Ascending aorta (tissue), 2 donors: ENCODE results near the gene RUNX1. TPM values are rescaled to one million over a fixed set of nuclear protein-coding genes. Genes with fewer than 3 reads are reported as not detected.

Experiments
- DNase-seq, 2 donors: peaks; one replicate each; pipeline ENCODE4 v3.0.0-alpha.2; 2019; ENCODE audit warnings: low spot score in 2 of 2
- H3K27ac ChIP-seq, 2 donors: fragments of 200-600 bp; sonication (generic); one replicate each; pipeline ENCODE4 v1.5.1; 2016 to 2017; ENCODE audit warnings: mild to moderate bottlenecking in 1 of 2
- H3K27me3 ChIP-seq: fragments of 200-600 bp; sonication (generic); one replicate; pipeline ENCODE4 v1.5.1; 2017
- H3K36me3 ChIP-seq, 2 donors: fragments of 200-600 bp; sonication (generic); one replicate each; pipeline ENCODE4 v1.5.1; 2016
- H3K4me1 ChIP-seq, 2 donors: fragments of 200-600 bp; sonication (generic); one replicate each; pipeline ENCODE4 v1.5.1; 2016 to 2017; ENCODE audit warnings: mild to moderate bottlenecking in 1 of 2
- H3K4me3 ChIP-seq, 2 donors: fragments of 200-600 bp; sonication (generic); one replicate each; pipeline ENCODE4 v1.5.1; 2016 to 2017; ENCODE audit warnings: mild to moderate bottlenecking in 1 of 2
- H3K9me3 ChIP-seq, 2 donors: fragments of 200-600 bp; sonication (generic); one replicate each; pipeline ENCODE4 v1.5.1; 2016
- CTCF ChIP-seq, 3 experiments: fragments of 200-600 bp in 2 of 3; fragments of 450-650 bp in 1 of 3; sonication (generic) in 2 of 3; IDR thresholded peaks; one replicate each; pipeline ENCODE4 v1.5.1; 2016 to 2019; ENCODE audit warnings: antibody characterized with exemption in 3 of 3, mild to moderate bottlenecking in 1 of 3, moderate library complexity in 1 of 3
- intact Hi-C: fragments of 100-400 bp; cut with DNase I; formaldehyde crosslinking; loops from one replicate; pipeline ENCODE4 v1.15.1; 2023
- total RNA-seq: library from RNA; depleted of rRNA; stranded (reverse); fragments of >200 nt; gene quantifications from one replicate; pipeline ENCODE4 v1.1.0, GENCODE V29; 2016

Gene RUNX1
- total RNA-seq, 1 donor from 2014 or later, result 16.3 TPM

GRCh38 chr21:34894401-34894800 lies 154.7 kb downstream of the RUNX1 start:
- DNase-seq, result no peak
- H3K4me3 ChIP-seq, result no peak overlapping the region
- no peaks in the 10 kb centered on the region for H3K36me3 ChIP-seq
- H3K4me1 ChIP-seq, result peaks cover 0 to 8% of the 10 kb centered on the region in 2 donors
- peaks cover 0 to 4% of the 10 kb centered on the region in 2 donors for H3K9me3 ChIP-seq
- H3K27me3 ChIP-seq, result peaks cover 4% of the 10 kb centered on the region
- no peak overlapping the region for H3K27ac ChIP-seq
- intact Hi-C loops, result loop anchor here (5.0 to 10.0 kb wide), 2 partner anchors 153 to 1130 kb away; partner anchors contain the start of gene RUNX1
- no peak for TF ChIP-seq CTCF (IDR thresholded peaks at IDR 0.05)

GRCh38 chr21:34892209-34892608 lies 156.9 kb downstream of the RUNX1 start:
- H3K9me3 ChIP-seq, result peaks cover 0 to under 1% of the 10 kb centered on the region in 2 donors
- no peak for TF ChIP-seq CTCF (IDR thresholded peaks at IDR 0.05)
- no peak overlapping the region for H3K27ac ChIP-seq
- H3K4me1 ChIP-seq, result peaks cover 0 to 12% of the 10 kb centered on the region in 2 donors
- no peak overlapping the region for H3K4me3 ChIP-seq
- H3K27me3 ChIP-seq, result peaks cover 4% of the 10 kb centered on the region
- DNase-seq, result no peak
- intact Hi-C loops, result loop anchor here (5.0 to 10.0 kb wide), 2 partner anchors 155 to 1133 kb away; partner anchors contain the start of gene RUNX1
- H3K36me3 ChIP-seq, result no peaks in the 10 kb centered on the region

- H3K9me3 ChIP-seq, result no peaks in the 10 kb centered on the region
- intact Hi-C loops, result loop anchor here (2.0 to 10.0 kb wide), 5 partner anchors 156 to 1133 kb away; partner anchors contain the start of gene RUNX1
- H3K27me3 ChIP-seq, result peaks cover 4% of the 10 kb centered on the region
- H3K4me1 ChIP-seq, result peaks cover 3 to 19% of the 10 kb centered on the region in 2 donors
- DNase-seq, result no peak
- H3K36me3 ChIP-seq, result no peaks in the 10 kb centered on the region
- peak overlapping the region in 1 of 2 donors; percentile 77 for H3K4me3 ChIP-seq
- no peak overlapping the region for H3K27ac ChIP-seq
- TF ChIP-seq CTCF (IDR thresholded peaks at IDR 0.05), result no peak
Observed at GRCh38 chr21:34891613-34891943, 157.5 kb downstream of the RUNX1 start.

GRCh38 chr21:34890724-34891612 lies 158.1 kb downstream of the RUNX1 start:
- H3K27me3 ChIP-seq, result peaks cover 4% of the 10 kb centered on the region
- H3K36me3 ChIP-seq, result no peaks in the 10 kb centered on the region
- peak in 1 of 2 donors; percentile 69 for DNase-seq
- peak overlapping the region; percentile 77 to 85 for H3K4me3 ChIP-seq
- peak overlapping the region; percentile 12 to 94 for H3K27ac ChIP-seq
- H3K4me1 ChIP-seq, result peaks cover 4 to 22% of the 10 kb centered on the region in 2 donors
- intact Hi-C loops, result loop anchor here (1.0 to 10.0 kb wide), 6 partner anchors 156 to 1134 kb away; partner anchors contain the start of gene RUNX1
- TF ChIP-seq CTCF (IDR thresholded peaks at IDR 0.05), result no peak
- H3K9me3 ChIP-seq, result no peaks in the 10 kb centered on the region

GRCh38 chr21:34890470-34890723 lies 158.7 kb downstream of the RUNX1 start:
- no peak for DNase-seq
- H3K4me1 ChIP-seq, result peaks cover 4 to 24% of the 10 kb centered on the region in 2 donors
- no peaks in the 10 kb centered on the region for H3K9me3 ChIP-seq
- H3K36me3 ChIP-seq, result no peaks in the 10 kb centered on the region
- H3K4me3 ChIP-seq, result peak overlapping the region; percentile 77 to 85
- intact Hi-C loops, result loop anchor here (1.0 to 10.0 kb wide), 6 partner anchors 157 to 1134 kb away; partner anchors contain the start of gene RUNX1
- peaks cover 4% of the 10 kb centered on the region for H3K27me3 ChIP-seq
- peak overlapping the region; percentile 86 to 94 for H3K27ac ChIP-seq
- no peak for TF ChIP-seq CTCF (IDR thresholded peaks at IDR 0.05)
